ENCODE data around the gene RBBP8. TPM values are rescaled to one million over a fixed set of nuclear protein-coding genes. Genes with fewer than 3 reads are reported as not detected.

RBBP8 gene
- total RNA-seq, 2 donors from 2014 or later: 24.4 to 29.5 TPM

DNA sequence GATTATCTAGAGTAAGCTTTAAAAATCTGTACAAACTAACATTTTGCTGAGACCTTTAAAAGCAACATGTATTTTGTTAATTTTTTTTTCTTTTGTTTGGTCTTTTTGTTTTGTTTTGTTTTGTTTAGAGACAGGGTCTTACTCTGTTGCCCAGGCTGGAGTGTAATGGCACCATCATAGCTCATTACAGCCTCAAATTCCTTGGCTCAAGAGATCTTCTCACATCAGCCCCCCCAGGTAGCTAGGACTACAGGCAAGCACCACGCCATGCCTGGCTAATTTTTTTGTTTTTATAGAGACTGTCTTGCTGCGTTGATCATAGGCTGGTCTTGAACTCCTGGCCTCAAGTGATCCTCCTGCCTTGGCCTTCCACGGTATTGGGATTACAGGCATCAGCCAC lies 23.1 kb downstream of the RBBP8 start:
- Histone ChIP-seq H3K4me3 (no peak overlapping the region), H3K27me3 (no peaks in the 10 kb centered on the region), H3K9ac (ENCODE audit: low read depth in 2 of 2, low read length in 2 of 2) (no peak overlapping the region), H3K36me3 (no peaks in the 10 kb centered on the region), H3K4me1 (no peaks in the 10 kb centered on the region), H3K27ac (no peak overlapping the region), H3K9me3 (no peaks in the 10 kb centered on the region)
- intact Hi-C loops (cut with DNase I): no loop called here
- DNase-seq: no peak
- no peak for TF ChIP-seq CTCF (IDR thresholded peaks at IDR 0.05)

GRCh38 chr18:22961156-22961555 lies 28.0 kb downstream of the RBBP8 start:
- no peaks in the 10 kb centered on the region for H3K4me1 ChIP-seq
- H3K36me3 ChIP-seq: no peaks in the 10 kb centered on the region
- H3K27me3 ChIP-seq: no peaks in the 10 kb centered on the region
- no peak for DNase-seq
- H3K27ac ChIP-seq: no peak overlapping the region
- H3K4me3 ChIP-seq: no peak overlapping the region
- intact Hi-C loops (cut with DNase I): no loop called here
- H3K9me3 ChIP-seq: no peaks in the 10 kb centered on the region
- H3K9ac ChIP-seq (ENCODE audit: low read depth in 2 of 2, low read length in 2 of 2): no peak overlapping the region
- no peak for TF ChIP-seq CTCF (IDR thresholded peaks at IDR 0.05)

DNA sequence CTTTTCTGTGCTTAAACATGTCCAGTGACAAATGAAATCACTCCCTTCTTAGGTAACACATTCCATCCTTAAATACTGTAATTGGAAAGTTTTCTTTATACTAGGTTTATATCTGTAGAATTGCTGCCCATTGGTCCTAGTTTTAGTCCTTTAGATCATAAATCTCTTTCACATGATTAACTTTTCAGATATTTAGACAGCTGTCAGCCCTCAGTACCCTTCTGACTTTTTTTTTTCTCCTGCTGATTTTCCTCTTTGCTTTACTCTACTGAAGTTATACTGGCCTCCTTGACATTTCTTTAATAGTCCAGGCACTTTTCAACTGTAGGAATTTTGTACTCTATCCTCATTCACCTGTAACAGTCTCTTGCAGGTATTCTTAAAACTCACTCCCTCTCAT lies 28.9 kb downstream of the RBBP8 start:
- DNase-seq: no peak
- H3K9me3 ChIP-seq: no peaks in the 10 kb centered on the region
- H3K27ac ChIP-seq: no peak overlapping the region

GRCh38 chr18:22964116-22964515 lies 31.0 kb downstream of the RBBP8 start:
- Histone ChIP-seq H3K9ac (ENCODE audit: low read depth in 2 of 2, low read length in 2 of 2) (no peak overlapping the region), H3K4me1 (no peaks in the 10 kb centered on the region), H3K27me3 (no peaks in the 10 kb centered on the region), H3K36me3 (no peaks in the 10 kb centered on the region), H3K9me3 (no peaks in the 10 kb centered on the region), H3K27ac (no peak overlapping the region), H3K4me3 (no peak overlapping the region)
- DNase-seq: no peak
- no peak for TF ChIP-seq CTCF (IDR thresholded peaks at IDR 0.05)
- intact Hi-C loops (cut with DNase I): no loop called here

More for the DNA sequence above, 28.9 kb downstream of the RBBP8 start:
- Histone ChIP-seq H3K36me3 (no peaks in the 10 kb centered on the region), H3K9ac (ENCODE audit: low read depth in 2 of 2, low read length in 2 of 2) (no peak overlapping the region), H3K4me3 (no peak overlapping the region), H3K4me1 (no peaks in the 10 kb centered on the region), H3K27me3 (no peaks in the 10 kb centered on the region)
- intact Hi-C loops (cut with DNase I): no loop called here
- TF ChIP-seq CTCF (IDR thresholded peaks at IDR 0.05): no peak

DNA sequence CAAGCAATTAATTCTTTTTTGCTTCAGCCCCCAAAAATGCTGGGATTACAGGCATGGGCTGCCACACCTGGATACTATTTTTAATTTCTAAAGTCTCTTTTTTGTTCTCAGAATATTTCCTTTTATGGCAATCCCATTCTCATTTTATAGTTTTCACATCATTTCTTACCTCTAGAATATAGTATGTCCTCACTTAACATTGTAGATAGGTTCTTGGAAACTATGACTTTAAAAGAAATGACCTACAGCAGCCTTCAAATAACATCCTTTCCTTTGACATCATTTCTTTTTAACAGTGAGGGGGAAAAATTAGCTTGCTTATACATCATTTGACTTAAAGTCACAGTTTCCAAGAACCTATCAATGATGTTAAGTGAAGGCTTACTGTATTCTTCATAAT lies 31.6 kb downstream of the RBBP8 start:
- Histone ChIP-seq H3K4me1 (no peaks in the 10 kb centered on the region), H3K27ac (no peak overlapping the region), H3K36me3 (no peaks in the 10 kb centered on the region), H3K27me3 (no peaks in the 10 kb centered on the region), H3K4me3 (no peak overlapping the region), H3K9me3 (no peaks in the 10 kb centered on the region), H3K9ac (ENCODE audit: low read depth in 2 of 2, low read length in 2 of 2) (no peak overlapping the region)
- TF ChIP-seq CTCF (IDR thresholded peaks at IDR 0.05): no peak
- DNase-seq: no peak
- intact Hi-C loops (cut with DNase I): no loop called here

DNA sequence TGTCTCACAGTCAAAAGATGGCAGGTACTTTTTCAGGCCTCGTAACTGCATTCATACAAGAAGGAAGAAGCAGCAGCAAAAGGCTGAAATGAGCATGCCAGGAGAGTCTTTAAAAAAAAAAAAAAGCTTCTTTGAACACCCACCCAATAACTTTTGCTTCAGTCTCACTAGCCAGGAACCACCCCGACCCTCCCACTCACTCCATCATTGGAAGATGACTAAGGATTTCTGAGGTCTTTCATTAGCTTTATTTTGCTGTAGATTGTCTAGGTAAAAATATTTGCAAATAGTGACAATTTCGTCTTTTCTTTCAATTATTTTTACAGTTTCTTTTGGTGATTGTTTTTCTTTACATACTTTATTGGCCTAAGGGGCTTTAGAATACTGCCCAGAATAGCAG lies 37.9 kb downstream of the RBBP8 start:
- H3K4me3 ChIP-seq: no peak overlapping the region
- no peak for DNase-seq
- no peaks in the 10 kb centered on the region for H3K36me3 ChIP-seq
- TF ChIP-seq CTCF (IDR thresholded peaks at IDR 0.05): no peak
- no peaks in the 10 kb centered on the region for H3K4me1 ChIP-seq
- H3K27ac ChIP-seq: no peak overlapping the region
- H3K27me3 ChIP-seq: no peaks in the 10 kb centered on the region
- H3K9me3 ChIP-seq: no peaks in the 10 kb centered on the region
- intact Hi-C loops (cut with DNase I): no loop called here
- H3K9ac ChIP-seq (ENCODE audit: low read depth in 2 of 2, low read length in 2 of 2): no peak overlapping the region
